H1 (cell line): ENCODE measurements around the gene C12orf75. TPM values are rescaled to one million over a fixed set of nuclear protein-coding genes. Genes with fewer than 3 reads are reported as not detected.

ENCODE experiments used
- CTCF ChIA-PET: fragments of 300-600 bp; sonication (Branson Sonifier 250); formaldehyde crosslinking; loops from one replicate; lab custom pipeline; 2021; ENCODE audit not compliant: partially characterized antibody; lab: Charles Lee
- POLR2A ChIA-PET: fragments of 300-600 bp; sonication (Branson Sonifier 250); formaldehyde crosslinking; loops from one replicate; lab custom pipeline; 2021; ENCODE audit warnings: inconsistent platforms; ENCODE audit not compliant: partially characterized antibody; lab: Charles Lee
- DNase-seq, 2 experiments: peaks; one replicate each; pipeline versions ENCODE4 v3.0.0 to v3.0.0-alpha.2; 2010 to 2022; ENCODE audit warnings: low spot score in 2 of 2, low read depth in 1 of 2, mixed read lengths in 1 of 2
- FAIRE-seq: peaks from 2 replicates; lab custom pipeline; 2011; peaks lifted over from hg19 to GRCh38; lab: Jason Lieb, UNC
- H2AFZ ChIP-seq: 2 replicates; pipeline ENCODE4 v1.8.1; 2012; ENCODE audit warnings: low read length, inconsistent platforms
- H2AK5ac ChIP-seq: 2 replicates; pipeline ENCODE4 v1.6.1; 2013; ENCODE audit warnings: low read depth, low read length
- H2BK120ac ChIP-seq: replicated peaks from 2 replicates; pipeline ENCODE3; 2013; ENCODE audit warnings: low read depth, low read length, inconsistent platforms
- H2BK12ac ChIP-seq: 2 replicates; pipeline ENCODE4 v1.6.1; 2013; ENCODE audit warnings: low read depth, low read length
- H2BK15ac ChIP-seq: 2 replicates; pipeline ENCODE4 v1.6.1; 2013; ENCODE audit warnings: low read length
- H2BK20ac ChIP-seq: 2 replicates; pipeline ENCODE4 v1.6.1; 2013; ENCODE audit warnings: low read length
- H2BK5ac ChIP-seq: 2 replicates; pipeline ENCODE4 v1.6.1; 2013; ENCODE audit warnings: low read depth, low read length
- H3K14ac ChIP-seq: 2 replicates; pipeline ENCODE4 v1.6.1; 2013; ENCODE audit warnings: inconsistent platforms; ENCODE audit not compliant: insufficient read length
- H3K18ac ChIP-seq: 2 replicates; pipeline ENCODE4 v1.6.1; 2013; ENCODE audit warnings: low read length; ENCODE audit errors: extremely low read depth
- H3K23ac ChIP-seq: 2 replicates; pipeline ENCODE4 v1.6.1; 2013; ENCODE audit warnings: inconsistent platforms; ENCODE audit not compliant: insufficient read length
- H3K23me2 ChIP-seq: 2 replicates; pipeline ENCODE4 v1.6.1; 2013; ENCODE audit warnings: low read depth, low read length
- H3K27ac ChIP-seq: 2 replicates; pipeline ENCODE4 v1.6.1; 2011; ENCODE audit warnings: low read depth, low read length, inconsistent platforms
- H3K27me3 ChIP-seq, 4 experiments: replicated peaks in 1 of 4; 1 replicate in 1 of 4; 2 replicates in 3 of 4; pipeline versions ENCODE4 v1.6.1 to v1.8.1; 2011 to 2013; ENCODE audit warnings: low read length in 3 of 4, mild to moderate bottlenecking in 3 of 4, inconsistent platforms in 2 of 4, mixed read lengths in 2 of 4, moderate library complexity in 1 of 4; ENCODE audit not compliant: control insufficient read depth in 3 of 4, insufficient read depth in 3 of 4; ENCODE audit errors: extremely low read depth in 1 of 4
- H3K36me3 ChIP-seq, 4 experiments: 2 replicates each; pipeline versions ENCODE4 v1.6.1 to v1.8.1; 2011 to 2013; ENCODE audit warnings: mild to moderate bottlenecking in 4 of 4, low read length in 3 of 4, moderate library complexity in 2 of 4, control low read depth in 1 of 4, inconsistent platforms in 1 of 4; ENCODE audit not compliant: insufficient read depth in 4 of 4, control insufficient read depth in 2 of 4
- H3K4ac ChIP-seq: replicated peaks from 2 replicates; pipeline ENCODE3; 2013; ENCODE audit warnings: low read length, low read depth, mixed read lengths, inconsistent platforms; ENCODE audit not compliant: insufficient read length
- H3K4me1 ChIP-seq, 4 experiments: replicated peaks in 1 of 4; 1 replicate in 1 of 4; 2 replicates in 3 of 4; pipeline versions ENCODE4 v1.6.1 to v1.8.1; 2011 to 2013; ENCODE audit warnings: low read length in 3 of 4, inconsistent platforms in 2 of 4, mixed read lengths in 1 of 4; ENCODE audit not compliant: insufficient read depth in 4 of 4, control insufficient read depth in 3 of 4
- H3K4me2 ChIP-seq, 2 experiments: 2 replicates each; pipeline versions ENCODE4 v1.6.1 to v1.8.1; 2011 to 2013; ENCODE audit warnings: low read depth in 2 of 2, low read length in 2 of 2, control low read depth in 1 of 2, inconsistent platforms in 1 of 2, mild to moderate bottlenecking in 1 of 2; ENCODE audit not compliant: insufficient read depth in 1 of 2
- H3K4me3 ChIP-seq, 4 experiments: fragments of 200-600, 300-600 bp in 1 of 4; sonication (generic), shearing (Covaris generic), sonication (Bioruptor Twin) in 1 of 4; 2 replicates each; pipeline versions ENCODE4 v1.5.1 to v1.8.1; 2011 to 2016; ENCODE audit warnings: low read length in 4 of 4, low read depth in 3 of 4, control low read depth in 2 of 4, inconsistent platforms in 2 of 4, mild to moderate bottlenecking in 2 of 4, mixed read lengths in 1 of 4, moderate library complexity in 1 of 4; ENCODE audit not compliant: insufficient read depth in 2 of 4; ENCODE audit errors: extremely low read depth in 1 of 4
- H3K56ac ChIP-seq: replicated peaks from 2 replicates; pipeline ENCODE3; 2013; ENCODE audit warnings: low read depth, mild to moderate bottlenecking, mixed read lengths, low read length, inconsistent platforms; ENCODE audit not compliant: insufficient read length
- H3K79me1 ChIP-seq: 2 replicates; pipeline ENCODE4 v1.6.1; 2013; ENCODE audit warnings: low read depth, low read length, control low read depth
- H3K79me2 ChIP-seq, 2 experiments: 2 replicates each; pipeline versions ENCODE4 v1.6.1 to v1.8.1; 2012 to 2013; ENCODE audit warnings: low read length in 2 of 2, mild to moderate bottlenecking in 2 of 2, inconsistent platforms in 1 of 2; ENCODE audit not compliant: insufficient read depth in 2 of 2, control insufficient read depth in 1 of 2
- H3K9ac ChIP-seq, 4 experiments: replicated peaks in 1 of 4; 1 replicate in 1 of 4; 2 replicates in 3 of 4; pipeline versions ENCODE4 v1.6.1 to v1.8.1; 2011 to 2013; ENCODE audit warnings: low read depth in 3 of 4, low read length in 3 of 4, control low read depth in 2 of 4, mild to moderate bottlenecking in 2 of 4, moderate library complexity in 2 of 4, inconsistent platforms in 1 of 4; ENCODE audit errors: extremely low read depth in 1 of 4
- H3K9me3 ChIP-seq, 2 experiments: 2 replicates each; pipeline versions ENCODE4 v1.6.1 to v1.8.1; 2012 to 2013; ENCODE audit warnings: mild to moderate bottlenecking in 2 of 2, moderate library complexity in 2 of 2, control low read depth in 1 of 2, inconsistent platforms in 1 of 2, low read depth in 1 of 2, low read length in 1 of 2, mixed read lengths in 1 of 2; ENCODE audit not compliant: insufficient read depth in 2 of 2
- H4K20me1 ChIP-seq, 2 experiments: replicated peaks in 1 of 2; 2 replicates each; pipeline versions ENCODE3 to v1.8.1; 2011 to 2013; ENCODE audit warnings: inconsistent platforms in 2 of 2, low read length in 2 of 2, mild to moderate bottlenecking in 1 of 2; ENCODE audit not compliant: insufficient read depth in 2 of 2, control insufficient read depth in 1 of 2
- H4K5ac ChIP-seq: 2 replicates; pipeline ENCODE4 v1.6.1; 2013; ENCODE audit warnings: low read length, low read depth, mixed read lengths, inconsistent platforms; ENCODE audit not compliant: insufficient read length
- H4K8ac ChIP-seq: 2 replicates; pipeline ENCODE4 v1.8.0; 2013; ENCODE audit warnings: mild to moderate bottlenecking, moderate library complexity, low read length, inconsistent platforms; ENCODE audit not compliant: insufficient read depth; ENCODE audit errors: extremely low read depth
- H4K91ac ChIP-seq: replicated peaks from 2 replicates; pipeline ENCODE3; 2013; ENCODE audit warnings: low read length, mixed read lengths, inconsistent platforms; ENCODE audit not compliant: insufficient read length
- HDAC6 ChIP-seq: IDR thresholded peaks from one replicate; pipeline ENCODE4 v1.7.1; 2012; ENCODE audit warnings: low read depth, mild to moderate bottlenecking, inconsistent platforms, low read length, moderate library complexity
- MAX ChIP-seq: IDR thresholded peaks from 2 replicates; pipeline ENCODE4 v1.6.1; 2012; ENCODE audit warnings: inconsistent platforms
- RNF2 ChIP-seq: fragments of 200-900, 300-1000 bp; sonication (generic); IDR thresholded peaks from 2 replicates; pipeline ENCODE4 v1.7.1; 2016; ENCODE audit warnings: borderline replicate concordance, low read depth, mild to moderate bottlenecking, antibody characterized with exemption, low read length; ENCODE audit not compliant: poor library complexity, severe bottlenecking; ENCODE audit errors: missing control alignments
- SIN3A ChIP-seq, 2 experiments: IDR thresholded peaks in 1 of 2; conservative IDR thresholded peaks in 1 of 2; 2 replicates each; pipeline ENCODE4 v1.6.1; 2011 to 2012; ENCODE audit warnings: low read length in 2 of 2, improper control_type of control experiment in 1 of 2, low read depth in 1 of 2, mild to moderate bottlenecking in 1 of 2
- SIX5 ChIP-seq: IDR thresholded peaks from 2 replicates; pipeline ENCODE4 v1.6.1; 2011; ENCODE audit warnings: mild to moderate bottlenecking, low read depth, low read length
- SP1 ChIP-seq: IDR thresholded peaks from 2 replicates; pipeline ENCODE4 v1.6.1; 2011; ENCODE audit warnings: low read depth, low read length
- SRF ChIP-seq: IDR thresholded peaks from 2 replicates; pipeline ENCODE4 v1.6.1; 2011; ENCODE audit warnings: mild to moderate bottlenecking, low read depth, low read length, moderate library complexity
- SUZ12 ChIP-seq: fragments of 200-600 bp; sonication (generic); IDR thresholded peaks from 2 replicates; pipeline ENCODE4 v1.6.1; 2012; ENCODE audit warnings: mild to moderate bottlenecking, inconsistent platforms, low read length, moderate library complexity, mixed read lengths
- TEAD4 ChIP-seq: IDR thresholded peaks from 2 replicates; pipeline ENCODE4 v1.6.1; 2012; ENCODE audit warnings: low read depth, low read length, inconsistent platforms, mixed read lengths
- WGBS, 2 experiments: shearing (Covaris generic) in 1 of 2; methylation state at CpG; one replicate each; pipeline versions ENCODE4 v1.1.6 to v1.1.7; 2013 to 2015; ENCODE audit warnings: low lambda C conversion rate in 2 of 2, mixed read lengths in 2 of 2, inconsistent platforms in 1 of 2, low coverage in 1 of 2, missing lambda C conversion rate in 1 of 2; ENCODE audit not compliant: insufficient replicate concordance in 2 of 2, insufficient coverage in 1 of 2, insufficient read length in 1 of 2; ENCODE audit errors: extremely low coverage in 1 of 2, missing lambda C conversion rate in 1 of 2; 5-methylcytosine and 5-hydroxymethylcytosine counted together
- polyA plus RNA-seq, 7 experiments: library from polyadenylated mRNA; depleted of rRNA in 3 of 7; stranded (reverse) in 5 of 7; unstranded in 2 of 7; fragments of >200 nt in 5 of 7; fragments of 200-250 nt in 2 of 7; gene quantifications; 1 replicate in 5 of 7; 2 replicates in 1 of 7; 4 replicates in 1 of 7; pipeline versions ENCODE4 v1.2.1 to v1.2.3, GENCODE V29; 2011 to 2013; ENCODE audit warnings: missing spikeins in 2 of 7, mixed read lengths in 2 of 7
- total RNA-seq: library from RNA; stranded (reverse); fragmentation: NEBNext Ultra II Directional; extraction: Animal tissue kit (Norgen Biotek cat#: 25700); gene quantifications from 2 replicates; pipeline ENCODE4 v1.2.1, GENCODE V29; 2021

The C12orf75 gene
- total and polyA plus RNA-seq, 2 of the 8 experiments (the other 6 are each of a cell fraction or from before 2014, with no cell fraction given) = 26.4 to 41.2 TPM

- no peak overlapping the region for H2BK5ac ChIP-seq
- no peak overlapping the region for H2BK20ac ChIP-seq
- no peak overlapping the region for H4K91ac ChIP-seq
- H2BK15ac ChIP-seq = no peak overlapping the region
- no peak overlapping the region for H3K18ac ChIP-seq
- H3K27ac ChIP-seq = no peak overlapping the region
- H3K4ac ChIP-seq = no peak overlapping the region
- 89% methylated on average over 6 of the region's 6 CpGs; no CpG with 5 or more reads in 1 of the 2 experiments for WGBS, 2 experiments
- H3K4me3 ChIP-seq = no peak overlapping the region
- H3K9me3 ChIP-seq = no peaks in the 10 kb centered on the region
- H3K14ac ChIP-seq = no peak overlapping the region
- no peak overlapping the region for H3K9ac ChIP-seq
- H3K27me3 ChIP-seq = no peaks in the 10 kb centered on the region
- no peak overlapping the region for H2BK12ac ChIP-seq
- ChIA-PET CTCF (interaction anchor here (0.6 to 1.7 kb wide), 8 partner anchors 53 to 376 kb away, joined by 3 to 5 read pairs (median 3); partner anchors contain the start of gene APPL2), POLR2A (interaction anchor here (1.6 kb wide), 1 partner anchor 16 kb away, joined by 4 read pairs; no protein-coding TSS in a partner anchor)
- no peak for DNase-seq
- no peaks in the 10 kb centered on the region for H3K79me2 ChIP-seq
- no peaks in the 10 kb centered on the region for H4K20me1 ChIP-seq
- H2BK120ac ChIP-seq = no peak overlapping the region
- H3K79me1 ChIP-seq = no peaks in the 10 kb centered on the region
- no peak overlapping the region for H2AFZ ChIP-seq
- H3K4me1 ChIP-seq = peaks cover 0 to 5% (median 1%) of the 10 kb centered on the region in 4 experiments; a peak in 1 of 7 replicates
- no peaks in the 10 kb centered on the region for H3K36me3 ChIP-seq
- H2AK5ac ChIP-seq = no peak overlapping the region
- H3K56ac ChIP-seq = no peak overlapping the region
- no peak overlapping the region for H3K4me2 ChIP-seq
- no peak overlapping the region for H4K5ac ChIP-seq
- H3K23me2 ChIP-seq = no peaks in the 10 kb centered on the region; the same call in 1 of the 2 replicates
- no peak overlapping the region for H3K23ac ChIP-seq
- FAIRE-seq = no peak
- no peak overlapping the region for H4K8ac ChIP-seq
- TF ChIP-seq SRF = no peak
- no peak for TF ChIP-seq SIX5
- no peak for TF ChIP-seq SUZ12
- TF ChIP-seq HDAC6 = no peak
- no peak for TF ChIP-seq SP1
- no peak for TF ChIP-seq RNF2
- TF ChIP-seq SIN3A (conservative IDR thresholded peaks at IDR 0.05 in 1 of 2, IDR thresholded peaks at IDR 0.05 in 1 of 2; ENCODE audit: low read depth in 1 of 2, low read length in 2 of 2) = no peak
- no peak for TF ChIP-seq MAX
- no peak for TF ChIP-seq TEAD4
These were observed 54.5 kb downstream of the C12orf75 start for GRCh38 chr12:105384916-105385535.
